Endothelial cell of umbilical vein (primary cell): ENCODE data around the gene NOTCH1.
"Not testable (repeated sequence)": the region's sequence is repeated elsewhere in the genome, so short reads cannot be mapped to it uniquely, and the experiment has no call there.

Experiments
- CTCF ChIP-seq, 2 donors: IDR thresholded peaks; 1 replicate in 1 of 2; 2 replicates in 1 of 2; pipeline ENCODE4 v1.5.1; 2011; ENCODE audit warnings: low read length in 2 of 2, mild to moderate bottlenecking in 2 of 2, moderate library complexity in 2 of 2, control low read depth in 1 of 2, inconsistent platforms in 1 of 2, low read depth in 1 of 2; ENCODE audit not compliant: insufficient read depth in 1 of 2; ENCODE audit errors: extremely low read depth in 1 of 2
- EZH2 ChIP-seq: IDR thresholded peaks from 2 replicates; pipeline ENCODE4 v1.6.1; 2012; ENCODE audit warnings: borderline replicate concordance, low read depth, mild to moderate bottlenecking, moderate library complexity, low read length, inconsistent platforms; ENCODE audit not compliant: severe bottlenecking
- POLR2A ChIP-seq: IDR thresholded peaks from 2 replicates; pipeline ENCODE4 v1.6.1; 2012; ENCODE audit warnings: low read depth, mild to moderate bottlenecking, control low read depth, low read length
- POLR2AphosphoS5 ChIP-seq: IDR thresholded peaks from 2 replicates; pipeline ENCODE4 v1.6.1; 2012; ENCODE audit warnings: low read depth, mild to moderate bottlenecking, control low read depth, low read length, moderate library complexity; ENCODE audit not compliant: insufficient read depth

- TF ChIP-seq POLR2AphosphoS5; EZH2; CTCF (IDR thresholded peaks at IDR 0.05; ENCODE audit: extremely low read depth in 1 of 2, insufficient read depth in 1 of 2, low read depth in 1 of 2, low read length in 2 of 2); POLR2A: not testable (repeated sequence)
These were observed 13.0 kb upstream of the NOTCH1 start for GRCh38 chr9:136558846-136559245.
